ENCODE measurements around the gene EIF4H.

DNA sequence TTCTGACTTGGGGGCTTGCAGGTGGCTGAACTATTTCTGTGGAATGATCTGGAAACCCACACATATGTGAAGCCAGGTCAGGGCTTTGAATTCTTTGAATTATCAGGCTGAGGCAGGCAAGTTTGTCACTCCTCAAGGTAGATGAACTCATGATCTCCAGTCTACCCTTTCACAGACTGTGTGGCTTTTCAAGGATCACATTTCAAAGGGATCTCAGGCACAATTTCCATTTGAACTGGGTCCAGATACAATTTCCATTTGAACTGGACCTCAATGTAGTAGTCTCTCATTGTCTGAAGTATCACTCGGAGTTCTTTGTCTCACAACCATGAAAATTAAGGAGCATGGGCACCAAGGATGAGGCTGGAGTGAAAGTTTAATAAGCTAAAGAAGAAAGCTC, 25.7 kb upstream of the EIF4H start:
- TF ChIP-seq, protein P1, sequence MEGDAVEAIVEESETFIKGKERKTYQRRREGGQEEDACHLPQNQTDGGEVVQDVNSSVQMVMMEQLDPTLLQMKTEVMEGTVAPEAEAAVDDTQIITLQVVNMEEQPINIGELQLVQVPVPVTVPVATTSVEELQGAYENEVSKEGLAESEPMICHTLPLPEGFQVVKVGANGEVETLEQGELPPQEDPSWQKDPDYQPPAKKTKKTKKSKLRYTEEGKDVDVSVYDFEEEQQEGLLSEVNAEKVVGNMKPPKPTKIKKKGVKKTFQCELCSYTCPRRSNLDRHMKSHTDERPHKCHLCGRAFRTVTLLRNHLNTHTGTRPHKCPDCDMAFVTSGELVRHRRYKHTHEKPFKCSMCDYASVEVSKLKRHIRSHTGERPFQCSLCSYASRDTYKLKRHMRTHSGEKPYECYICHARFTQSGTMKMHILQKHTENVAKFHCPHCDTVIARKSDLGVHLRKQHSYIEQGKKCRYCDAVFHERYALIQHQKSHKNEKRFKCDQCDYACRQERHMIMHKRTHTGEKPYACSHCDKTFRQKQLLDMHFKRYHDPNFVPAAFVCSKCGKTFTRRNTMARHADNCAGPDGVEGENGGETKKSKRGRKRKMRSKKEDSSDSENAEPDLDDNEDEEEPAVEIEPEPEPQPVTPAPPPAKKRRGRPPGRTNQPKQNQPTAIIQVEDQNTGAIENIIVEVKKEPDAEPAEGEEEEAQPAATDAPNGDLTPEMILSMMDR (IDR thresholded peaks at IDR 0.05; ENCODE audit: insufficient read depth, low read length): no peak
- TF ChIP-seq, protein P2, sequence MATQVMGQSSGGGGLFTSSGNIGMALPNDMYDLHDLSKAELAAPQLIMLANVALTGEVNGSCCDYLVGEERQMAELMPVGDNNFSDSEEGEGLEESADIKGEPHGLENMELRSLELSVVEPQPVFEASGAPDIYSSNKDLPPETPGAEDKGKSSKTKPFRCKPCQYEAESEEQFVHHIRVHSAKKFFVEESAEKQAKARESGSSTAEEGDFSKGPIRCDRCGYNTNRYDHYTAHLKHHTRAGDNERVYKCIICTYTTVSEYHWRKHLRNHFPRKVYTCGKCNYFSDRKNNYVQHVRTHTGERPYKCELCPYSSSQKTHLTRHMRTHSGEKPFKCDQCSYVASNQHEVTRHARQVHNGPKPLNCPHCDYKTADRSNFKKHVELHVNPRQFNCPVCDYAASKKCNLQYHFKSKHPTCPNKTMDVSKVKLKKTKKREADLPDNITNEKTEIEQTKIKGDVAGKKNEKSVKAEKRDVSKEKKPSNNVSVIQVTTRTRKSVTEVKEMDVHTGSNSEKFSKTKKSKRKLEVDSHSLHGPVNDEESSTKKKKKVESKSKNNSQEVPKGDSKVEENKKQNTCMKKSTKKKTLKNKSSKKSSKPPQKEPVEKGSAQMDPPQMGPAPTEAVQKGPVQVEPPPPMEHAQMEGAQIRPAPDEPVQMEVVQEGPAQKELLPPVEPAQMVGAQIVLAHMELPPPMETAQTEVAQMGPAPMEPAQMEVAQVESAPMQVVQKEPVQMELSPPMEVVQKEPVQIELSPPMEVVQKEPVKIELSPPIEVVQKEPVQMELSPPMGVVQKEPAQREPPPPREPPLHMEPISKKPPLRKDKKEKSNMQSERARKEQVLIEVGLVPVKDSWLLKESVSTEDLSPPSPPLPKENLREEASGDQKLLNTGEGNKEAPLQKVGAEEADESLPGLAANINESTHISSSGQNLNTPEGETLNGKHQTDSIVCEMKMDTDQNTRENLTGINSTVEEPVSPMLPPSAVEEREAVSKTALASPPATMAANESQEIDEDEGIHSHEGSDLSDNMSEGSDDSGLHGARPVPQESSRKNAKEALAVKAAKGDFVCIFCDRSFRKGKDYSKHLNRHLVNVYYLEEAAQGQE (IDR thresholded peaks at IDR 0.05; ENCODE audit: insufficient replicate concordance, low read depth): no peak
- TF ChIP-seq POLR2AphosphoS5 (IDR thresholded peaks at IDR 0.05; ENCODE audit: low read depth) (no peak), GABPA (IDR thresholded peaks at IDR 0.05; ENCODE audit: low read depth) (no peak), SPI1 (IDR thresholded peaks at IDR 0.05; ENCODE audit: borderline replicate concordance, low read depth) (no peak)

All from HL-60 (cell line).